GM12878 (cell line): ENCODE measurements around the gene MAT1A. TPM values are rescaled to one million over a fixed set of nuclear protein-coding genes. Genes with fewer than 3 reads are reported as not detected.

ENCODE experiments used
- ATAC-seq: fragments of 200-7000 bp; cut with Tn5 transposase; 3 replicates; pipeline ENCODE4 v1.9.1; 2020; ENCODE audit warnings: mild to moderate bottlenecking, moderate library complexity
- BruUV-seq: library from RNA; stranded (reverse); fragments of 400-500 nt; replicated peaks from 2 replicates; lab custom pipeline; 2021; lab: Mats Ljungman, UMichigan
- CTCF ChIA-PET: fragments of 300-600 bp; sonication (Branson Sonifier 250); formaldehyde crosslinking; extraction: SDS; loops from one replicate; lab custom pipeline; 2021; ENCODE audit warnings: inconsistent platforms; lab: Yijun Ruan, JAX
- POLR2A ChIA-PET: fragments of 350-600 bp; formaldehyde crosslinking; extraction: SDS; loops from one replicate; lab custom pipeline; 2021; ENCODE audit warnings: inconsistent platforms; lab: Charles Lee
- RAD21 ChIA-PET: fragments of 300-600 bp; sonication (Branson Sonifier 250); formaldehyde crosslinking; loops from one replicate; lab custom pipeline; 2023; ENCODE audit warnings: antibody characterized with exemption; ENCODE audit not compliant: unreplicated experiment; lab: Charles Lee
- SMC1A ChIA-PET: fragments of 300-600 bp; sonication (Branson Sonifier 250); formaldehyde crosslinking; loops from one replicate; lab custom pipeline; 2023; ENCODE audit not compliant: unreplicated experiment, uncharacterized antibody; lab: Charles Lee
- DNase-seq: peaks from one replicate; pipeline ENCODE4 v3.0.0-alpha.2; 2011; ENCODE audit warnings: low read depth, low spot score
- FAIRE-seq: peaks from 3 replicates; lab custom pipeline; 2011; peaks lifted over from hg19 to GRCh38; lab: Jason Lieb, UNC
- H2AFZ ChIP-seq: 2 replicates; pipeline ENCODE4 v1.6.0; 2011; ENCODE audit warnings: low read depth, low read length, control low read depth; ENCODE audit not compliant: control insufficient read depth
- H3K27ac ChIP-seq: 2 replicates; pipeline ENCODE4 v1.5.1; 2011; ENCODE audit warnings: control low read depth; ENCODE audit not compliant: control insufficient read depth, insufficient read depth
- H3K27me3 ChIP-seq, 2 experiments: replicated peaks in 1 of 2; 2 replicates each; pipeline versions ENCODE4 v1.6.0 to v1.6.1; 2011; ENCODE audit warnings: low read length in 1 of 2; ENCODE audit not compliant: control insufficient read depth in 2 of 2, insufficient read depth in 2 of 2
- H3K36me3 ChIP-seq, 2 experiments: 2 replicates each; pipeline ENCODE4 v1.5.1; 2011; ENCODE audit warnings: low read length in 1 of 2; ENCODE audit not compliant: control insufficient read depth in 2 of 2, insufficient read depth in 2 of 2
- H3K4me1 ChIP-seq: 2 replicates; pipeline ENCODE4 v1.6.1; 2011; ENCODE audit warnings: mild to moderate bottlenecking, low read length, moderate library complexity, mixed read lengths; ENCODE audit not compliant: control insufficient read depth, insufficient read depth
- H3K4me2 ChIP-seq: 2 replicates; pipeline ENCODE4 v1.6.0; 2011; ENCODE audit warnings: control low read depth; ENCODE audit not compliant: control insufficient read depth, insufficient read depth
- H3K4me3 ChIP-seq: fragments of 200-600 bp; sonication (generic); 2 replicates; pipeline ENCODE4 v1.5.1; 2016
- H3K79me2 ChIP-seq: 2 replicates; pipeline ENCODE4 v1.6.0; 2011; ENCODE audit warnings: low read length; ENCODE audit not compliant: control insufficient read depth, insufficient read depth
- H3K9ac ChIP-seq: 2 replicates; pipeline ENCODE4 v1.8.0; 2011; ENCODE audit warnings: low read length, control low read depth, mixed read lengths; ENCODE audit not compliant: control insufficient read depth, insufficient read depth
- H3K9me3 ChIP-seq: replicated peaks from 3 replicates; pipeline ENCODE4 v1.5.1; 2011; ENCODE audit warnings: mild to moderate bottlenecking, low read length; ENCODE audit not compliant: control insufficient read depth, insufficient read depth
- H4K20me1 ChIP-seq: 2 replicates; pipeline ENCODE4 v1.6.0; 2011; ENCODE audit not compliant: control insufficient read depth, insufficient read depth
- ATF3 ChIP-seq: IDR thresholded peaks from 2 replicates; pipeline ENCODE4 v1.6.1; 2011; ENCODE audit warnings: low read depth, mild to moderate bottlenecking, low read length, moderate library complexity, borderline replicate concordance; ENCODE audit errors: extremely low read depth
- CREM ChIP-seq: IDR thresholded peaks from 2 replicates; pipeline ENCODE4 v1.6.1; 2014; ENCODE audit warnings: antibody characterized with exemption, low read depth
- NBN ChIP-seq: fragments of 450-650 bp; IDR thresholded peaks from 2 replicates; pipeline ENCODE4 v1.6.1; 2016
- NRF1 ChIP-seq: conservative IDR thresholded peaks from 2 replicates; pipeline ENCODE4 v1.6.1; 2011; ENCODE audit warnings: mild to moderate bottlenecking, low read depth, low read length, improper control_type of control experiment
- PML ChIP-seq: IDR thresholded peaks from 2 replicates; pipeline ENCODE4 v1.6.1; 2012; ENCODE audit warnings: low read length, inconsistent platforms
- SREBF1 ChIP-seq: IDR thresholded peaks from 2 replicates; pipeline ENCODE4 v1.6.1; 2012; ENCODE audit warnings: mild to moderate bottlenecking, low read length
- WGBS: methylation state at CpG from one replicate; pipeline ENCODE4 v1.1.6; 2016; ENCODE audit warnings: low lambda C conversion rate; ENCODE audit not compliant: insufficient replicate concordance, insufficient coverage; ENCODE audit errors: missing lambda C conversion rate; 5-methylcytosine and 5-hydroxymethylcytosine counted together
- in situ Hi-C: fragments of 300-500 bp; cut with MboI; formaldehyde crosslinking; loops from 9 replicates; pipeline ENCODE4 v1.14.3; 2018; ENCODE audit warnings: mixed read lengths
- intact Hi-C: fragments of 100-400 bp; cut with micrococcal nuclease; formaldehyde crosslinking; loops from one replicate; pipeline ENCODE4 v1.14.2; 2022; ENCODE audit not compliant: unreplicated experiment
- polyA plus RNA-seq, 11 experiments: library from polyadenylated mRNA; depleted of rRNA in 4 of 11; unstranded in 6 of 11; stranded (reverse) in 5 of 11; fragments of >200 nt; fragmentation: Nextera tagmentation in 4 of 11; fragmentation: Illumina TruSeq in 1 of 11; extraction: Ambion mirVana in 4 of 11; extraction: Trizol in 1 of 11; gene quantifications; 1 replicate in 1 of 11; 2 replicates in 10 of 11; pipeline versions ENCODE4 v1.2.1 to v1.2.3, GENCODE V29; 2011 to 2016; ENCODE audit warnings: inconsistent platforms in 2 of 11, missing spikeins in 2 of 11, low read depth in 1 of 11
- total RNA-seq, 4 experiments: library from RNA; depleted of rRNA in 3 of 4; stranded (reverse); fragments of >200 nt in 3 of 4; fragmentation: Illumina TruSeq in 1 of 4; extraction: Trizol in 1 of 4; gene quantifications; 2 replicates each; pipeline versions ENCODE4 v1.2.1 to v1.2.3, GENCODE V29; 2013 to 2021
- TF ChIP-seq, protein P1 (sequence below): IDR thresholded peaks from 2 replicates; pipeline ENCODE4 v1.6.1; 2012; ENCODE audit warnings: low read length, inconsistent platforms

MAT1A gene
- total and polyA plus RNA-seq, 10 of the 15 experiments (the other 5 are each of a cell fraction or from before 2014, with no cell fraction given): 0.23 TPM; not detected in 9

DNA sequence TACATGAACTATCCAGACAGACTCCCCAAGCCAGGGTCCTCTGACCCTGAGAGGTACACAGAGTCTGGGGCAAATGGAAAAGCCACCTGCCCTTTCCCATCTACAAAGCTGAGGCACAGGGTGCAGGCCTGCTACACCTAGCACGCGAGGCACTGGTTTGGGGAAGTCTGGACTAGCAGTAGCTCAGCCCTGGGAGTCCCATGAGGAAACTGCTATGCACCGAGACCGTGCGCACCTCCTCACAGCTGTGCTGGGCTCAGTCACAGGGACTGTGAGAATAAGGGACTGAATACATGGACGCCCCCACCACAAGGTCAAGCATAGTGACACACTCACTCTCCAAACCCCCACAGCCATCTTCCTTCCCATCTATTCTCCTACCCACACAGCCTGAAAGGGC lies 8.2 kb downstream of the MAT1A start:
- CTCF ChIA-PET: no interaction called here
- TF ChIP-seq SREBF1: no peak
- no peak for TF ChIP-seq PML
- no peak for TF ChIP-seq ATF3
- no peak for TF ChIP-seq NRF1
- TF ChIP-seq NBN: no peak
- TF ChIP-seq CREM: no peak
- TF ChIP-seq, protein P1, sequence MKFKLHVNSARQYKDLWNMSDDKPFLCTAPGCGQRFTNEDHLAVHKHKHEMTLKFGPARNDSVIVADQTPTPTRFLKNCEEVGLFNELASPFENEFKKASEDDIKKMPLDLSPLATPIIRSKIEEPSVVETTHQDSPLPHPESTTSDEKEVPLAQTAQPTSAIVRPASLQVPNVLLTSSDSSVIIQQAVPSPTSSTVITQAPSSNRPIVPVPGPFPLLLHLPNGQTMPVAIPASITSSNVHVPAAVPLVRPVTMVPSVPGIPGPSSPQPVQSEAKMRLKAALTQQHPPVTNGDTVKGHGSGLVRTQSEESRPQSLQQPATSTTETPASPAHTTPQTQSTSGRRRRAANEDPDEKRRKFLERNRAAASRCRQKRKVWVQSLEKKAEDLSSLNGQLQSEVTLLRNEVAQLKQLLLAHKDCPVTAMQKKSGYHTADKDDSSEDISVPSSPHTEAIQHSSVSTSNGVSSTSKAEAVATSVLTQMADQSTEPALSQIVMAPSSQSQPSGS: no peak
- TF ChIP-seq, all 136 proteins: peak for 0
- no peak for DNase-seq

More for the DNA sequence above, 8.2 kb downstream of the MAT1A start:
- no peak for FAIRE-seq
- intact Hi-C loops (no loop called here), in situ Hi-C loops (no loop called here)
- Histone ChIP-seq H3K79me2 (no peaks in the 10 kb centered on the region), H3K27ac (no peak overlapping the region), H3K4me2 (no peak overlapping the region), H3K4me3 (no peak overlapping the region), H3K9ac (no peak overlapping the region), H3K4me1 (no peaks in the 10 kb centered on the region), H2AFZ (no peak overlapping the region), H4K20me1 (no peaks in the 10 kb centered on the region), H3K27me3 (peaks cover 0 to 3% of the 10 kb centered on the region in 2 experiments; a peak in 2 of 4 replicates), H3K36me3 (no peaks in the 10 kb centered on the region), H3K9me3 (no peaks in the 10 kb centered on the region)
- BruUV-seq: no TSS peak
- 15% methylated on average over 6 of the region's 6 CpGs for WGBS
- ChIA-PET SMC1A (no interaction called here), POLR2A (no interaction called here), RAD21 (no interaction called here)
- no peak; the same call in 1 of the 3 replicates for ATAC-seq
